ENCODE data around the gene DZANK1. TPM values are rescaled to one million over a fixed set of nuclear protein-coding genes. Genes with fewer than 3 reads are reported as not detected.

The DZANK1 gene
- total and polyA plus RNA-seq, 2 donors (not counting 3 experiments of a cell fraction or from before 2014, with no cell fraction given), result 1.1 to 1.8 TPM

DNA sequence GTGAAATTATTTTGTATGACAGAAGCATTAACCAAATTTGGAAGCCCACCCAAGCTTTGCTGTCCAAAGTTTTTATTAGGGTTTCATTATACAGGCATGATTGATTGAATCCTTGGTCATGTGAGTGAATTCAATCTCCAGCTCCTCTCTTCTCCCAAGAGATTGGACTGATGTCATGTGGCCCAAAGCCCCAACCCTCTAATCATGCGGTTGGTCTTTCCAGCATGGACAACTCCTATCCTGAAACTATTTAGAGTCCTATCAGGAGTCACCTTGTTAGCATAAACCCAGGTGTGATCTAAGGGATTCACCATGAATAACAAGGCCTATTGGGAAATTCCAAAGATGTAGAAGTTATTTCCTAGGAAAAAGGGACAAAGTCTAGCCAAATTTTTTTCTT is 11.0 kb upstream of the DZANK1 start:
- Histone ChIP-seq H3K9me3 (replicated peaks; ENCODE audit: control insufficient read depth, insufficient read depth, low read length) (no peaks in the 10 kb centered on the region), H3K4me1 (ENCODE audit: control insufficient read depth, extremely low read depth, insufficient read depth, low read length) (no peaks in the 10 kb centered on the region), H4K20me1 (replicated peaks; ENCODE audit: control insufficient read depth, extremely low read depth, insufficient read depth, low read length) (no peaks in the 10 kb centered on the region), H3K27ac (ENCODE audit: insufficient read depth, low read depth, low read length) (no peak overlapping the region), H2AFZ (ENCODE audit: low read depth, low read length) (no peak overlapping the region), H3K79me2 (ENCODE audit: control insufficient read depth, insufficient read depth, low read length) (no peaks in the 10 kb centered on the region), H3K4me3 (replicated peaks in 1 of 3; ENCODE audit: insufficient read depth in 1 of 3, low read depth in 1 of 3, low read length in 3 of 3) (no peak overlapping the region), H3K4me2 (ENCODE audit: insufficient read depth, low read length) (no peak overlapping the region), H3K36me3 (ENCODE audit: control insufficient read depth in 2 of 2, extremely low read depth in 1 of 2, insufficient read depth in 2 of 2, low read length in 2 of 2) (peaks cover 16 to 19% of the 10 kb centered on the region in 2 experiments), H3K27me3 (ENCODE audit: control insufficient read depth in 2 of 2, insufficient read depth in 2 of 2, low read length in 2 of 2) (no peaks in the 10 kb centered on the region), H3K9ac (replicated peaks; ENCODE audit: extremely low read depth, insufficient read depth, low read length) (no peak overlapping the region), H3K9me1 (replicated peaks; ENCODE audit: control insufficient read depth, extremely low read depth, insufficient read depth, low read length) (no peaks in the 10 kb centered on the region)
- intact Hi-C loops (cut with micrococcal nuclease) (no loop called here), dilution Hi-C loops (cut with MboI; ENCODE audit: extremely low pct_ligation_motif_present, low sequenced_read_pairs) (no loop called here)
- FAIRE-seq (no peak), DNase-seq (ENCODE audit: low read depth, low spot score) (no peak)
- BruUV-seq (replicated peaks), result no TSS peak
- ChIA-PET POLR2A (no interaction called here), CTCF (interaction anchor here (1.0 kb wide), 1 partner anchor 11 kb away, joined by 3 read pairs; the partner anchor contains the start of gene DZANK1)
- TF ChIP-seq POLR2AphosphoS5 (IDR thresholded peaks at IDR 0.05; ENCODE audit: insufficient read depth, low read depth, low read length) (no peak), JUN (IDR thresholded peaks at IDR 0.05; ENCODE audit: borderline replicate concordance, insufficient read depth, insufficient read length, low read depth) (no peak)
- TF ChIP-seq, protein P1, sequence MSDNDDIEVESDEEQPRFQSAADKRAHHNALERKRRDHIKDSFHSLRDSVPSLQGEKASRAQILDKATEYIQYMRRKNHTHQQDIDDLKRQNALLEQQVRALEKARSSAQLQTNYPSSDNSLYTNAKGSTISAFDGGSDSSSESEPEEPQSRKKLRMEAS (IDR thresholded peaks at IDR 0.05; ENCODE audit: insufficient read depth, insufficient read length), result no peak

DNA sequence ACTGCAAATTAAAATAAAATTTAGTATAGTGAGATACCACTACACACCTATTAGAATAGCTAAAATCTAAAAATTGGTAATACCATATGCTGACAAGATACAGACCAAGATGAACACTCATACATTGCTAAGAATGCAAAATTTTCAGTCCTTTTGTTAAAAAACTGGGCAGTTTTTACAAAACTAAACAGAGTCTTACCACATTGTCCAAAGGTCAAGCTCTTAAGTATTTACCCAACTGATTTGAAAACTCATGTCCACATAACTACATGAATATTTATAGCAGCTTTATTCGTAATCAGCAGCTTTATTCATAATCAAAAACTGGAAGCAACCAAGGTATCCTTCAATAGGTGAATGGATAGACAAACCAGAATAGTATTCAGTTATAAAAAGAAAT is 10.4 kb upstream of the DZANK1 start:
- no peaks in the 10 kb centered on the region for H3K9me3 ChIP-seq (replicated peaks; ENCODE audit: control insufficient read depth, insufficient read depth, low read length)
- no peaks in the 10 kb centered on the region for H3K27me3 ChIP-seq (ENCODE audit: control insufficient read depth in 2 of 2, insufficient read depth in 2 of 2, low read length in 2 of 2)
- no peaks in the 10 kb centered on the region for H3K9me1 ChIP-seq (replicated peaks; ENCODE audit: control insufficient read depth, extremely low read depth, insufficient read depth, low read length)
- no peak for DNase-seq (ENCODE audit: low read depth, low spot score)
- FAIRE-seq, result no peak
- H3K4me2 ChIP-seq (ENCODE audit: insufficient read depth, low read length), result no peak overlapping the region
- intact Hi-C loops (cut with micrococcal nuclease), result no loop called here
- H3K27ac ChIP-seq (ENCODE audit: insufficient read depth, low read depth, low read length), result no peak overlapping the region
- peaks cover 12 to 19% of the 10 kb centered on the region in 2 experiments for H3K36me3 ChIP-seq (ENCODE audit: control insufficient read depth in 2 of 2, extremely low read depth in 1 of 2, insufficient read depth in 2 of 2, low read length in 2 of 2)
- no TSS peak for BruUV-seq (replicated peaks)
- POLR2A ChIA-PET, result no interaction called here
- dilution Hi-C loops (cut with MboI; ENCODE audit: extremely low pct_ligation_motif_present, low sequenced_read_pairs), result no loop called here
- H3K4me1 ChIP-seq (ENCODE audit: control insufficient read depth, extremely low read depth, insufficient read depth, low read length), result no peaks in the 10 kb centered on the region
- CTCF ChIA-PET, result interaction anchor here (1.0 kb wide), 1 partner anchor 10 kb away, joined by 3 read pairs; the partner anchor contains the start of gene DZANK1
- TF ChIP-seq POLR2AphosphoS5 (IDR thresholded peaks at IDR 0.05; ENCODE audit: insufficient read depth, low read depth, low read length), result no peak
- no peak for TF ChIP-seq EZH2 (IDR thresholded peaks at IDR 0.05; ENCODE audit: borderline replicate concordance, low read depth, low read length, severe bottlenecking)
- TF ChIP-seq GATA2 (IDR thresholded peaks at IDR 0.05; ENCODE audit: insufficient read depth, insufficient read length, low read depth, low read length), result no peak
- TF ChIP-seq POLR2A (IDR thresholded peaks at IDR 0.05; ENCODE audit: low read depth, low read length), result no peak
- TF ChIP-seq, protein P1 (IDR thresholded peaks at IDR 0.05; ENCODE audit: insufficient read depth, insufficient read length), result no peak
- TF ChIP-seq MYC (IDR thresholded peaks at IDR 0.05; ENCODE audit: low read depth, low read length), result no peak
- TF ChIP-seq FOS (IDR thresholded peaks at IDR 0.05; ENCODE audit: borderline replicate concordance, insufficient read depth, low read length), result no peak
- TF ChIP-seq, protein P2, sequence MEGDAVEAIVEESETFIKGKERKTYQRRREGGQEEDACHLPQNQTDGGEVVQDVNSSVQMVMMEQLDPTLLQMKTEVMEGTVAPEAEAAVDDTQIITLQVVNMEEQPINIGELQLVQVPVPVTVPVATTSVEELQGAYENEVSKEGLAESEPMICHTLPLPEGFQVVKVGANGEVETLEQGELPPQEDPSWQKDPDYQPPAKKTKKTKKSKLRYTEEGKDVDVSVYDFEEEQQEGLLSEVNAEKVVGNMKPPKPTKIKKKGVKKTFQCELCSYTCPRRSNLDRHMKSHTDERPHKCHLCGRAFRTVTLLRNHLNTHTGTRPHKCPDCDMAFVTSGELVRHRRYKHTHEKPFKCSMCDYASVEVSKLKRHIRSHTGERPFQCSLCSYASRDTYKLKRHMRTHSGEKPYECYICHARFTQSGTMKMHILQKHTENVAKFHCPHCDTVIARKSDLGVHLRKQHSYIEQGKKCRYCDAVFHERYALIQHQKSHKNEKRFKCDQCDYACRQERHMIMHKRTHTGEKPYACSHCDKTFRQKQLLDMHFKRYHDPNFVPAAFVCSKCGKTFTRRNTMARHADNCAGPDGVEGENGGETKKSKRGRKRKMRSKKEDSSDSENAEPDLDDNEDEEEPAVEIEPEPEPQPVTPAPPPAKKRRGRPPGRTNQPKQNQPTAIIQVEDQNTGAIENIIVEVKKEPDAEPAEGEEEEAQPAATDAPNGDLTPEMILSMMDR (IDR thresholded peaks at IDR 0.05; ENCODE audit: extremely low read depth in 1 of 2, insufficient read depth in 1 of 2, low read depth in 1 of 2, low read length in 2 of 2), result no peak
- TF ChIP-seq JUN (IDR thresholded peaks at IDR 0.05; ENCODE audit: borderline replicate concordance, insufficient read depth, insufficient read length, low read depth), result no peak
- no peaks in the 10 kb centered on the region for H3K79me2 ChIP-seq (ENCODE audit: control insufficient read depth, insufficient read depth, low read length)
- H2AFZ ChIP-seq (ENCODE audit: low read depth, low read length), result no peak overlapping the region
- no peaks in the 10 kb centered on the region for H4K20me1 ChIP-seq (replicated peaks; ENCODE audit: control insufficient read depth, extremely low read depth, insufficient read depth, low read length)
- H3K4me3 ChIP-seq (replicated peaks in 1 of 3; ENCODE audit: insufficient read depth in 1 of 3, low read depth in 1 of 3, low read length in 3 of 3), result no peak overlapping the region
- H3K9ac ChIP-seq (replicated peaks; ENCODE audit: extremely low read depth, insufficient read depth, low read length), result no peak overlapping the region
